HepG2 (cell line): Measurements from ENCODE around the gene PIGO. TPM values are rescaled to one million over a fixed set of nuclear protein-coding genes. Genes with fewer than 3 reads are reported as not detected.

Source experiments
- ARID2 ChIP-seq: sonication (generic); formaldehyde crosslinking; IDR thresholded peaks from 2 replicates; pipeline ENCODE4 v1.8.1; 2022; ENCODE audit warnings: mild to moderate bottlenecking, missing genetic modification reagents, borderline replicate concordance
- BHLHE40 ChIP-seq: IDR thresholded peaks from 2 replicates; pipeline ENCODE4 v1.6.1; 2011; ENCODE audit warnings: low read length, improper control_type of control experiment
- EHMT2 ChIP-seq: fragments of 200-600 bp; sonication (generic); IDR thresholded peaks from 2 replicates; pipeline ENCODE4 v1.7.0; 2017; ENCODE audit warnings: antibody characterized with exemption, low read depth, low read length, borderline replicate concordance
- FLYWCH1 ChIP-seq: sonication (generic); formaldehyde crosslinking; IDR thresholded peaks from 2 replicates; pipeline ENCODE4 v1.8.1; 2023; ENCODE audit warnings: mild to moderate bottlenecking, missing genetic modification reagents
- FOSL2 ChIP-seq: sonication (generic); formaldehyde crosslinking; IDR thresholded peaks from 2 replicates; pipeline ENCODE4 v1.4.0; 2020; ENCODE audit warnings: missing genetic modification reagents
- HES4 ChIP-seq: sonication (generic); formaldehyde crosslinking; IDR thresholded peaks from 2 replicates; pipeline ENCODE4 v1.9.0; 2021; ENCODE audit warnings: mild to moderate bottlenecking, missing genetic modification reagents, borderline replicate concordance
- MBNL3 ChIP-seq: fragments of 250-450 bp; sonication (Bioruptor Pico); conservative IDR thresholded peaks from 2 replicates; pipeline ENCODE4 v1.8.0; 2022; ENCODE audit warnings: mild to moderate bottlenecking, inconsistent platforms
- MLX ChIP-seq: IDR thresholded peaks from 2 replicates; pipeline ENCODE4 v1.6.1; 2016
- MTA3 ChIP-seq: sonication (generic); formaldehyde crosslinking; IDR thresholded peaks from 2 replicates; pipeline ENCODE4 v1.4.0; 2020; ENCODE audit warnings: missing genetic modification reagents
- NCOA5 ChIP-seq: sonication (generic); formaldehyde crosslinking; IDR thresholded peaks from 2 replicates; pipeline ENCODE4 v1.4.0; 2020; ENCODE audit warnings: missing genetic modification reagents
- NRL ChIP-seq: sonication (generic); formaldehyde crosslinking; IDR thresholded peaks from 2 replicates; pipeline ENCODE4 v1.5.0; 2020; ENCODE audit warnings: missing genetic modification reagents, mild to moderate bottlenecking, moderate library complexity, borderline replicate concordance
- SAP130 ChIP-seq: IDR thresholded peaks from 2 replicates; pipeline ENCODE4 v1.6.1; 2016; ENCODE audit warnings: low read depth
- SIN3B ChIP-seq: fragments of 150-350 bp; IDR thresholded peaks from 2 replicates; pipeline ENCODE4 v1.6.1; 2014; ENCODE audit warnings: low read length
- TEAD2 ChIP-seq: sonication (generic); formaldehyde crosslinking; IDR thresholded peaks from 2 replicates; pipeline ENCODE4 v1.9.0; 2021; ENCODE audit warnings: missing genetic modification reagents
- YEATS4 ChIP-seq: sonication (generic); formaldehyde crosslinking; IDR thresholded peaks from 2 replicates; pipeline ENCODE4 v1.4.0; 2020; ENCODE audit warnings: missing genetic modification reagents, borderline replicate concordance
- ZNF232 ChIP-seq: sonication (generic); formaldehyde crosslinking; IDR thresholded peaks from 2 replicates; pipeline ENCODE4 v1.4.0; 2020; ENCODE audit warnings: missing genetic modification reagents, borderline replicate concordance
- ZNF749 ChIP-seq: sonication (generic); formaldehyde crosslinking; IDR thresholded peaks from 2 replicates; pipeline ENCODE4 v1.8.0; 2022; ENCODE audit warnings: mild to moderate bottlenecking, missing genetic modification reagents, moderate library complexity, borderline replicate concordance
- polyA plus RNA-seq, 8 experiments: library from polyadenylated mRNA; depleted of rRNA in 3 of 8; stranded (reverse) in 7 of 8; unstranded in 1 of 8; fragments of >200 nt; fragmentation: Illumina TruSeq in 4 of 8; extraction: Trizol in 4 of 8; gene quantifications; 2 replicates each; pipeline versions ENCODE4 v1.2.1 to v1.2.3, GENCODE V29; 2011 to 2016; ENCODE audit warnings: low read depth in 4 of 8, missing spikeins in 1 of 8, mixed read lengths in 1 of 8; ENCODE audit not compliant: insufficient read depth in 1 of 8
- total RNA-seq, 5 experiments: library from RNA; depleted of rRNA; stranded (reverse); fragments of >200 nt; fragmentation: Illumina TruSeq; extraction: Trizol; gene quantifications; 2 replicates each; pipeline ENCODE4 v1.2.3, GENCODE V29; 2016; ENCODE audit warnings: low read depth in 1 of 5
- TF ChIP-seq, protein P1 (sequence below): IDR thresholded peaks from 2 replicates; pipeline ENCODE4 v1.6.1; 2012; ENCODE audit warnings: inconsistent platforms
- TF ChIP-seq, protein P2 (sequence below): sonication (generic); formaldehyde crosslinking; IDR thresholded peaks from 2 replicates; pipeline ENCODE4 v1.4.0; 2020; ENCODE audit warnings: mild to moderate bottlenecking, missing genetic modification reagents, borderline replicate concordance
- TF ChIP-seq, protein P3 (sequence below): sonication (generic); formaldehyde crosslinking; IDR thresholded peaks from 2 replicates; pipeline ENCODE4 v1.5.0; 2020; ENCODE audit warnings: mild to moderate bottlenecking, missing genetic modification reagents
- TF ChIP-seq, protein P4 (sequence below): sonication (generic); formaldehyde crosslinking; IDR thresholded peaks from 2 replicates; pipeline ENCODE4 v1.5.0; 2020; ENCODE audit warnings: missing genetic modification reagents, mild to moderate bottlenecking, borderline replicate concordance

PIGO gene
- total and polyA plus RNA-seq, 2 of the 13 experiments (the other 11 are each of a cell fraction or from before 2014, with no cell fraction given): 20.5 to 26.2 TPM

DNA sequence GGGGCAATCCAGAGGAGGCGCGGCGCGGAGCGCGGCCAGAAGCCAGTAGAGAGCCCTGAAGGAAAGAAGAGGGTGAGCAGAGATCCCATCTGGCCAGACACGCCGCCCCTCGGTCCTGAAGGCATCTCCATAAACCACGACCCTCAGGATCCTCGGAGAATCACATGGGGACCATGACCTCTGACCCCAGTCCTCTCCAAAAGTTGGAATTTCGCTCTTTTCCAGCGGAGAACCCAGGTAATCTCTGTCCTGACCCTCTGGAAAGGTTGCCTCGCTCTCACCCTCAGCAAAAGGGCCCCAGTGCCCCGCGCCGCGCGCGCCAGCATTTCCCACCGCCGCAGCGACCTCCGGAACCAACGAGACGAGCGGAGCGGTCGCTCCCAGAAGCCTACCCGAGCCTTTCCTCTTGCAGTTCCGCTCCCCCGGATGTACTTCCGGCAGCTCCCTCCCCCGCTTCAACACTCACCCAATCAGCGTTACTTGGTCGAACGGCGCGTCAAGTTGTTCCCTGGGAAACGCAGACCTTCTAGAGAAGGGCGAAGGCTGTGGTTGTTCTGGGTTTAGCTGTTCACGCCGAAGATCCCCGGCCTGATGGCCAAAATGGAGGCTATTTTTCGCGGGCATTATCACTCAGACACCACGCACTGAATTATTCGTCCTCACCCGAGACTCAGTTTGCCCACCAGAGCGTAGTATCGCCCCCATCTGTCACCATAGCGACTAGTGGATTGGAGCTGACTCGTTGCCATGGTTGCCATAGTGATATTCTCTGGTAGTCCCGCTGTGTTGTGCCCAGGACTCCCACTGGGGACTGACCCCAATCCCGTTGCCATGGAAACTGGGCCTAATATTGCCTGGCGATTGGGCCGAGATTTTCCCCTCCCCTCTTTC is 6.6 kb upstream of the PIGO start, which contains the start of gene STOML2 (continued):
- TF ChIP-seq ZNF232 (CRISPR knock-in tag) (peak; percentile 85; the same call in 1 of the 2 replicates), FLYWCH1 (no peak), FOSL2 (peak; percentile 50; the same call in 1 of the 2 replicates), EHMT2 (no peak; the same call in 1 of the 2 replicates), HES4 (CRISPR knock-in tag) (peak; percentile 61; the same call in 1 of the 2 replicates), SIN3B (peak; percentile 89), ZNF749 (CRISPR knock-in tag) (no peak; the same call in 1 of the 2 replicates), MBNL3 (CRISPR knock-in tag) (no peak), TEAD2 (CRISPR knock-in tag) (no peak), SAP130 (CRISPR knock-in tag) (peak; percentile 99), NRL (CRISPR knock-in tag) (no peak; the same call in 1 of the 2 replicates), MTA3 (CRISPR knock-in tag) (no peak), BHLHE40 (0 out of 2 replicates have a peak, but pooled peaks have one; percentile 5), MLX (CRISPR knock-in tag) (no peak), NCOA5 (CRISPR knock-in tag) (no peak), ARID2 (CRISPR knock-in tag) (0 out of 2 replicates have a peak, but pooled peaks have one; percentile 67), YEATS4 (CRISPR knock-in tag) (peak; percentile 94)
- TF ChIP-seq, protein P1, sequence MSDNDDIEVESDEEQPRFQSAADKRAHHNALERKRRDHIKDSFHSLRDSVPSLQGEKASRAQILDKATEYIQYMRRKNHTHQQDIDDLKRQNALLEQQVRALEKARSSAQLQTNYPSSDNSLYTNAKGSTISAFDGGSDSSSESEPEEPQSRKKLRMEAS: peak; percentile 77; the same call in 1 of the 2 replicates
- TF ChIP-seq, protein P2, sequence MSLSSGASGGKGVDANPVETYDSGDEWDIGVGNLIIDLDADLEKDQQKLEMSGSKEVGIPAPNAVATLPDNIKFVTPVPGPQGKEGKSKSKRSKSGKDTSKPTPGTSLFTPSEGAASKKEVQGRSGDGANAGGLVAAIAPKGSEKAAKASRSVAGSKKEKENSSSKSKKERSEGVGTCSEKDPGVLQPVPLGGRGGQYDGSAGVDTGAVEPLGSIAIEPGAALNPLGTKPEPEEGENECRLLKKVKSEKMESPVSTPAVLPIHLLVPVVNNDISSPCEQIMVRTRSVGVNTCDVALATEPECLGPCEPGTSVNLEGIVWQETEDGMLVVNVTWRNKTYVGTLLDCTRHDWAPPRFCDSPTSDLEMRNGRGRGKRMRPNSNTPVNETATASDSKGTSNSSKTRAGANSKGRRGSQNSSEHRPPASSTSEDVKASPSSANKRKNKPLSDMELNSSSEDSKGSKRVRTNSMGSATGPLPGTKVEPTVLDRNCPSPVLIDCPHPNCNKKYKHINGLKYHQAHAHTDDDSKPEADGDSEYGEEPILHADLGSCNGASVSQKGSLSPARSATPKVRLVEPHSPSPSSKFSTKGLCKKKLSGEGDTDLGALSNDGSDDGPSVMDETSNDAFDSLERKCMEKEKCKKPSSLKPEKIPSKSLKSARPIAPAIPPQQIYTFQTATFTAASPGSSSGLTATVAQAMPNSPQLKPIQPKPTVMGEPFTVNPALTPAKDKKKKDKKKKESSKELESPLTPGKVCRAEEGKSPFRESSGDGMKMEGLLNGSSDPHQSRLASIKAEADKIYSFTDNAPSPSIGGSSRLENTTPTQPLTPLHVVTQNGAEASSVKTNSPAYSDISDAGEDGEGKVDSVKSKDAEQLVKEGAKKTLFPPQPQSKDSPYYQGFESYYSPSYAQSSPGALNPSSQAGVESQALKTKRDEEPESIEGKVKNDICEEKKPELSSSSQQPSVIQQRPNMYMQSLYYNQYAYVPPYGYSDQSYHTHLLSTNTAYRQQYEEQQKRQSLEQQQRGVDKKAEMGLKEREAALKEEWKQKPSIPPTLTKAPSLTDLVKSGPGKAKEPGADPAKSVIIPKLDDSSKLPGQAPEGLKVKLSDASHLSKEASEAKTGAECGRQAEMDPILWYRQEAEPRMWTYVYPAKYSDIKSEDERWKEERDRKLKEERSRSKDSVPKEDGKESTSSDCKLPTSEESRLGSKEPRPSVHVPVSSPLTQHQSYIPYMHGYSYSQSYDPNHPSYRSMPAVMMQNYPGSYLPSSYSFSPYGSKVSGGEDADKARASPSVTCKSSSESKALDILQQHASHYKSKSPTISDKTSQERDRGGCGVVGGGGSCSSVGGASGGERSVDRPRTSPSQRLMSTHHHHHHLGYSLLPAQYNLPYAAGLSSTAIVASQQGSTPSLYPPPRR (CRISPR knock-in tag): no peak
- TF ChIP-seq, protein P3, sequence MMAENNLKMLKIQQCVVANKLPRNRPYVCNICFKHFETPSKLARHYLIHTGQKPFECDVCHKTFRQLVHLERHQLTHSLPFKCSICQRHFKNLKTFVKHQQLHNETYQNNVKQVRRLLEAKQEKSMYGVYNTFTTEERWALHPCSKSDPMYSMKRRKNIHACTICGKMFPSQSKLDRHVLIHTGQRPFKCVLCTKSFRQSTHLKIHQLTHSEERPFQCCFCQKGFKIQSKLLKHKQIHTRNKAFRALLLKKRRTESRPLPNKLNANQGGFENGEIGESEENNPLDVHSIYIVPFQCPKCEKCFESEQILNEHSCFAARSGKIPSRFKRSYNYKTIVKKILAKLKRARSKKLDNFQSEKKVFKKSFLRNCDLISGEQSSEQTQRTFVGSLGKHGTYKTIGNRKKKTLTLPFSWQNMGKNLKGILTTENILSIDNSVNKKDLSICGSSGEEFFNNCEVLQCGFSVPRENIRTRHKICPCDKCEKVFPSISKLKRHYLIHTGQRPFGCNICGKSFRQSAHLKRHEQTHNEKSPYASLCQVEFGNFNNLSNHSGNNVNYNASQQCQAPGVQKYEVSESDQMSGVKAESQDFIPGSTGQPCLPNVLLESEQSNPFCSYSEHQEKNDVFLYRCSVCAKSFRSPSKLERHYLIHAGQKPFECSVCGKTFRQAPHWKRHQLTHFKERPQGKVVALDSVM (CRISPR knock-in tag): no peak; the same call in 1 of the 2 replicates
- TF ChIP-seq, protein P4, sequence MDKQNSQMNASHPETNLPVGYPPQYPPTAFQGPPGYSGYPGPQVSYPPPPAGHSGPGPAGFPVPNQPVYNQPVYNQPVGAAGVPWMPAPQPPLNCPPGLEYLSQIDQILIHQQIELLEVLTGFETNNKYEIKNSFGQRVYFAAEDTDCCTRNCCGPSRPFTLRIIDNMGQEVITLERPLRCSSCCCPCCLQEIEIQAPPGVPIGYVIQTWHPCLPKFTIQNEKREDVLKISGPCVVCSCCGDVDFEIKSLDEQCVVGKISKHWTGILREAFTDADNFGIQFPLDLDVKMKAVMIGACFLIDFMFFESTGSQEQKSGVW (CRISPR knock-in tag): no peak
